ENCODE results near the gene KRTAP3-1. TPM values are rescaled to one million over a fixed set of nuclear protein-coding genes. Genes with fewer than 3 reads are reported as not detected.
"Not testable (repeated sequence)": the region's sequence is repeated elsewhere in the genome, so short reads cannot be mapped to it uniquely, and the experiment has no call there.

Gene KRTAP3-1
- total RNA-seq, 1 donor from 2014 or later = not detected

DNA sequence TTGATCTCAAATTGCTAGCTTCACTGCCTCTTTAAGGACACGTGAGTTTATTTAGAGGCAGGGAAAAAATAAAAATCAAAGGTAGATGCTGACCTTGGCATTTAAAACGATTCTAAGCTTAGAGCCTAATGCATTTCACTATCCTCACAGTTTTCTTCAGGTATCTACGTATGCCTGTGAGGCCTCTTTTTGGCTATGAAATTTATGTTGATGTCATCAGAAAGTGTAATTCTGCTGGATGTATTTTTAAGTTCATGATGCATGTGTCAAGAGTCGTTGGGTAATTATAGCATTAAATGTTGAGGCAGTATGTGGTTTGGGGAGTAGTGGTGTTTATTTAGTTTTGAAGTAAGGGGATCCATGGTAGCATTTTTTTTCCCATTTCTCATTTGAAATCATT, 5.0 kb downstream of the KRTAP3-1 start:
- Mint-ChIP-seq H3K9me3 (ENCODE audit: low read depth) (no peaks in the 10 kb centered on the region), H3K4me3 (ENCODE audit: low read depth) (no peak overlapping the region), H3K27me3 (no peaks in the 10 kb centered on the region), H3K36me3 (ENCODE audit: insufficient read depth) (no peaks in the 10 kb centered on the region), H3K4me1 (ENCODE audit: low read depth) (peaks cover 6% of the 10 kb centered on the region), H3K27ac (no peak overlapping the region)
- TF ChIP-seq, protein P1, sequence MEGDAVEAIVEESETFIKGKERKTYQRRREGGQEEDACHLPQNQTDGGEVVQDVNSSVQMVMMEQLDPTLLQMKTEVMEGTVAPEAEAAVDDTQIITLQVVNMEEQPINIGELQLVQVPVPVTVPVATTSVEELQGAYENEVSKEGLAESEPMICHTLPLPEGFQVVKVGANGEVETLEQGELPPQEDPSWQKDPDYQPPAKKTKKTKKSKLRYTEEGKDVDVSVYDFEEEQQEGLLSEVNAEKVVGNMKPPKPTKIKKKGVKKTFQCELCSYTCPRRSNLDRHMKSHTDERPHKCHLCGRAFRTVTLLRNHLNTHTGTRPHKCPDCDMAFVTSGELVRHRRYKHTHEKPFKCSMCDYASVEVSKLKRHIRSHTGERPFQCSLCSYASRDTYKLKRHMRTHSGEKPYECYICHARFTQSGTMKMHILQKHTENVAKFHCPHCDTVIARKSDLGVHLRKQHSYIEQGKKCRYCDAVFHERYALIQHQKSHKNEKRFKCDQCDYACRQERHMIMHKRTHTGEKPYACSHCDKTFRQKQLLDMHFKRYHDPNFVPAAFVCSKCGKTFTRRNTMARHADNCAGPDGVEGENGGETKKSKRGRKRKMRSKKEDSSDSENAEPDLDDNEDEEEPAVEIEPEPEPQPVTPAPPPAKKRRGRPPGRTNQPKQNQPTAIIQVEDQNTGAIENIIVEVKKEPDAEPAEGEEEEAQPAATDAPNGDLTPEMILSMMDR (IDR thresholded peaks at IDR 0.05; ENCODE audit: unreplicated experiment) = no peak
- DNase-seq (ENCODE audit: low spot score, unreplicated experiment) = no peak

DNA sequence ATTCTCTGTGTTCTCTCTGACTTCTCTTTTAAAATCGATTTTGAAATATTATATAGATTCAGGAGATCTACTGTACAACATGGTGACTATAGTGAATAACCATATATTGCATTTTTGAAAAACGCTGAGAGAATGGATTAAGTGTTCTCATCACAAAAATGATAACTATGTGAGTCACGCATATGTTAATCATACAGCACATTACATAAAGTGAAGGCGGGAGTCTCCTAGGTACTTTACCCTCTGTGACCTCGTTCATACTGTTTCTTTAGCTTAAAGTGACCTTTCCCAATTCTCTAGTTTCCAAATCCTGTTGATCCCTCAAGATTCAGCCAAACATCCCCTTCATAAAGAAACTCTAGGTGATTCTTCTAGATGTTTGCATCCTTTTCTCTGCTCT, 6.1 kb downstream of the KRTAP3-1 start:
- Mint-ChIP-seq H3K4me1 (ENCODE audit: low read depth) (peaks cover 1% of the 10 kb centered on the region), H3K27ac (no peak overlapping the region), H3K27me3 (no peaks in the 10 kb centered on the region), H3K4me3 (ENCODE audit: low read depth) (no peak overlapping the region), H3K36me3 (ENCODE audit: insufficient read depth) (no peaks in the 10 kb centered on the region), H3K9me3 (ENCODE audit: low read depth) (no peaks in the 10 kb centered on the region)
- DNase-seq (ENCODE audit: low spot score, unreplicated experiment) = no peak
- TF ChIP-seq, protein P1 (IDR thresholded peaks at IDR 0.05; ENCODE audit: unreplicated experiment) = no peak

DNA sequence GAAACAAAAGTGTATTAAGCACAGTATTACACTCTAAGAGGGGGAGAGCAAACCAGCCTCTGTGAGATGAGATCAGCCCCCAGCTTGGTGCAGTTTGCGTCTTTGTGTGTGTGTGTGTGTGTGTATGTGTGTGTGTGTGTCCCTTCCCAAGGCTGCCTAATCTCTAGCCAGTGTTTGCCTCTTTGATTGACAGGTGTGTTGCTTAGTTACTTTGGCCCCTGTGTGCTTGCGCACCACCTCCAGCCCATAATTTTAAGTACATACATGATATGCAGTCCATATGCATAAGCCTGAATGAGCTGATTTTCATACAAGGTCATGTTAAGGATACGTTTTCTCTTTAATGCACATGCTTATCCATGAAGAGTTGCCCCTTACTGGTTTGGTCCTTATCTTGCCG, 7.1 kb downstream of the KRTAP3-1 start:
- Mint-ChIP-seq H3K9me3 (ENCODE audit: low read depth) (no peaks in the 10 kb centered on the region), H3K27me3 (no peaks in the 10 kb centered on the region), H3K27ac (no peak overlapping the region), H3K4me1 (ENCODE audit: low read depth) (peaks cover 1% of the 10 kb centered on the region), H3K4me3 (ENCODE audit: low read depth) (no peak overlapping the region), H3K36me3 (ENCODE audit: insufficient read depth) (no peaks in the 10 kb centered on the region)
- TF ChIP-seq, protein P1 (IDR thresholded peaks at IDR 0.05; ENCODE audit: unreplicated experiment) = no peak
- DNase-seq (ENCODE audit: low spot score, unreplicated experiment) = no peak

DNA sequence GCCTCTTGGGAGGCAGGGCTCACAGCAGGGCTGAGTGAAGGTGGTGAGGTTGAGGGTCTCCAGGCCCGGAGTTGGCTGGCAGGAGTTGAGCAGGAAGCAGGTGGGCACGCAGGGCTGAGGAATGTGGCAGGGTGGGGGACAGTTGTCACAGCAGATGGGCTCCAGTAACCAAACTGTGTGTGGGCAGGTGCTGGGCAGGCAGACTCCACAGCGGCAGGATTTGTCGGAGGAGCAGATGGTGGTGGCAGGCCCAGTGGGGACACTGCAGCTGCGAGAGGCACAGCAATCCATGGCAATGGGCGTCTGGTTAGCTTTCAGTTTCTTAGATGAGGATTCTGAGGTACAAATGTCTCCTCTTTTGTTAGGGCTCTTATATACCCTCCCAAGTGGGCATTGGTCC, 9.4 kb downstream of the KRTAP3-1 start, which contains the start of gene KRTAP3-2:
Gene KRTAP3-2 (minus strand): TSS at position 344 of the 400 bp plus-strand sequence. CDS start 53 bp downstream, at position 291.
- not testable (repeated sequence) for H3K27me3 Mint-ChIP-seq; H3K9me3 Mint-ChIP-seq (ENCODE audit: low read depth)

DNA sequence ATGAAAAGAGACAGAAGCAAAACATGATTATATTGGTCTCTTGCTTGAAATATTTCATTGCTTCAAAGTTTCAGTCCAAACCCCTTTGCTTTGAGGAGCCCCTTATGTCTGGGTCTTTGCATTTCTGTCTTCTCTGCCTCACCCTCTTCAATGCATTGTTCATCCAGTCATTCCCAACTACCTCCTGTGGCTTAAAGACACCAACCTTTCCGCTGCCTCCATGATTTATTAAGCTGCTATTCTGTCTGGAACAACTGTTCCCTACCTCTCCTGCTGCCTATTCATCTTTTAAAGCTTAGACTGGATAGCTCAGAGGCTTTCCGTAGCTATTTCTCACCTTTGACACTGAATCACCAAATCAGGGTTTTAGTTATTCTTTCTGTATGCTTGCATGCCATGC, 11.6 kb downstream of the KRTAP3-1 start:
- no peak overlapping the region for H3K4me3 Mint-ChIP-seq (ENCODE audit: low read depth)
- TF ChIP-seq, protein P1 (IDR thresholded peaks at IDR 0.05; ENCODE audit: unreplicated experiment) = no peak
- no peak for DNase-seq (ENCODE audit: low spot score, unreplicated experiment)
- no peaks in the 10 kb centered on the region for H3K36me3 Mint-ChIP-seq (ENCODE audit: insufficient read depth)
- peaks cover 8% of the 10 kb centered on the region for H3K4me1 Mint-ChIP-seq (ENCODE audit: low read depth)
- no peaks in the 10 kb centered on the region for H3K9me3 Mint-ChIP-seq (ENCODE audit: low read depth)
- no peaks in the 10 kb centered on the region for H3K27me3 Mint-ChIP-seq
- H3K27ac Mint-ChIP-seq = no peak overlapping the region

More for the DNA sequence above, 9.4 kb downstream of the KRTAP3-1 start, which contains the start of gene KRTAP3-2:
- not testable (repeated sequence) for DNase-seq (ENCODE audit: low spot score, unreplicated experiment); H3K36me3 Mint-ChIP-seq (ENCODE audit: insufficient read depth); H3K4me1 Mint-ChIP-seq (ENCODE audit: low read depth); H3K27ac Mint-ChIP-seq; H3K4me3 Mint-ChIP-seq (ENCODE audit: low read depth)

DNA sequence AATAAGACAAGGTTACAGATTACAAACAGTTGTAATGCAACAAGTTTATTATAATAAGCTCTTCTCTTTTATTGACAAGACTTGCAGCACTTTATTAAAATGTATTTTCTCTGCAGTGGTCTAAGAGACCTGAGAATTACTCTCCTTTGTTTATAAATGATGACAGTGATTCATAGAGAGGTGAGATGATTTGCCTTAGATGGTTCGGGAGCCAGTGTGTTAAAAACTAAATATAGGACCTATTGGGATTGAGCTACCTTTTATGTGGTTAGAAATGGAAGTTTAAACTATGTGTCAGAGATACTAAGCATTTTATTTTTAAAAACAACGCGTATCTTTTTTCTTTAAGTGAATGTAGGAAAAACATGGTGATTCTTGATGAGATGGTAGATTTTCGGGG, 12.1 kb downstream of the KRTAP3-1 start:
- TF ChIP-seq, protein P1 (IDR thresholded peaks at IDR 0.05; ENCODE audit: unreplicated experiment) = no peak
- Mint-ChIP-seq H3K9me3 (ENCODE audit: low read depth) (no peaks in the 10 kb centered on the region), H3K27me3 (no peaks in the 10 kb centered on the region), H3K4me3 (ENCODE audit: low read depth) (no peak overlapping the region), H3K36me3 (ENCODE audit: insufficient read depth) (no peaks in the 10 kb centered on the region), H3K27ac (no peak overlapping the region), H3K4me1 (ENCODE audit: low read depth) (peaks cover 11% of the 10 kb centered on the region)
- no peak for DNase-seq (ENCODE audit: low spot score, unreplicated experiment)
